H1 (cell line): Measurements from ENCODE around the gene HSPA1A. TPM values are rescaled to one million over a fixed set of nuclear protein-coding genes. Genes with fewer than 3 reads are reported as not detected.

Experiments used
- CTCF ChIA-PET: fragments of 300-600 bp; sonication (Branson Sonifier 250); formaldehyde crosslinking; loops from one replicate; lab custom pipeline; 2021; ENCODE audit not compliant: partially characterized antibody; lab: Charles Lee
- POLR2A ChIA-PET: fragments of 300-600 bp; sonication (Branson Sonifier 250); formaldehyde crosslinking; loops from one replicate; lab custom pipeline; 2021; ENCODE audit warnings: inconsistent platforms; ENCODE audit not compliant: partially characterized antibody; lab: Charles Lee
- DNase-seq, 2 experiments: peaks; one replicate each; pipeline versions ENCODE4 v3.0.0 to v3.0.0-alpha.2; 2010 to 2022; ENCODE audit warnings: low spot score in 2 of 2, low read depth in 1 of 2, mixed read lengths in 1 of 2
- FAIRE-seq: peaks from 2 replicates; lab custom pipeline; 2011; peaks lifted over from hg19 to GRCh38; lab: Jason Lieb, UNC
- H2AFZ ChIP-seq: 2 replicates; pipeline ENCODE4 v1.8.1; 2012; ENCODE audit warnings: low read length, inconsistent platforms
- H2AK5ac ChIP-seq: 2 replicates; pipeline ENCODE4 v1.6.1; 2013; ENCODE audit warnings: low read depth, low read length
- H2BK120ac ChIP-seq: replicated peaks from 2 replicates; pipeline ENCODE3; 2013; ENCODE audit warnings: low read depth, low read length, inconsistent platforms
- H2BK12ac ChIP-seq: 2 replicates; pipeline ENCODE4 v1.6.1; 2013; ENCODE audit warnings: low read depth, low read length
- H2BK15ac ChIP-seq: 2 replicates; pipeline ENCODE4 v1.6.1; 2013; ENCODE audit warnings: low read length
- H2BK20ac ChIP-seq: 2 replicates; pipeline ENCODE4 v1.6.1; 2013; ENCODE audit warnings: low read length
- H2BK5ac ChIP-seq: 2 replicates; pipeline ENCODE4 v1.6.1; 2013; ENCODE audit warnings: low read depth, low read length
- H3K14ac ChIP-seq: 2 replicates; pipeline ENCODE4 v1.6.1; 2013; ENCODE audit warnings: inconsistent platforms; ENCODE audit not compliant: insufficient read length
- H3K18ac ChIP-seq: 2 replicates; pipeline ENCODE4 v1.6.1; 2013; ENCODE audit warnings: low read length; ENCODE audit errors: extremely low read depth
- H3K23ac ChIP-seq: 2 replicates; pipeline ENCODE4 v1.6.1; 2013; ENCODE audit warnings: inconsistent platforms; ENCODE audit not compliant: insufficient read length
- H3K23me2 ChIP-seq: 2 replicates; pipeline ENCODE4 v1.6.1; 2013; ENCODE audit warnings: low read depth, low read length
- H3K27ac ChIP-seq: 2 replicates; pipeline ENCODE4 v1.6.1; 2011; ENCODE audit warnings: low read depth, low read length, inconsistent platforms
- H3K27me3 ChIP-seq, 4 experiments: replicated peaks in 1 of 4; 1 replicate in 1 of 4; 2 replicates in 3 of 4; pipeline versions ENCODE4 v1.6.1 to v1.8.1; 2011 to 2013; ENCODE audit warnings: low read length in 3 of 4, mild to moderate bottlenecking in 3 of 4, inconsistent platforms in 2 of 4, mixed read lengths in 2 of 4, moderate library complexity in 1 of 4; ENCODE audit not compliant: control insufficient read depth in 3 of 4, insufficient read depth in 3 of 4; ENCODE audit errors: extremely low read depth in 1 of 4
- H3K36me3 ChIP-seq, 4 experiments: 2 replicates each; pipeline versions ENCODE4 v1.6.1 to v1.8.1; 2011 to 2013; ENCODE audit warnings: mild to moderate bottlenecking in 4 of 4, low read length in 3 of 4, moderate library complexity in 2 of 4, control low read depth in 1 of 4, inconsistent platforms in 1 of 4; ENCODE audit not compliant: insufficient read depth in 4 of 4, control insufficient read depth in 2 of 4
- H3K4ac ChIP-seq: replicated peaks from 2 replicates; pipeline ENCODE3; 2013; ENCODE audit warnings: low read length, low read depth, mixed read lengths, inconsistent platforms; ENCODE audit not compliant: insufficient read length
- H3K4me1 ChIP-seq, 4 experiments: replicated peaks in 1 of 4; 1 replicate in 1 of 4; 2 replicates in 3 of 4; pipeline versions ENCODE4 v1.6.1 to v1.8.1; 2011 to 2013; ENCODE audit warnings: low read length in 3 of 4, inconsistent platforms in 2 of 4, mixed read lengths in 1 of 4; ENCODE audit not compliant: insufficient read depth in 4 of 4, control insufficient read depth in 3 of 4
- H3K4me2 ChIP-seq, 2 experiments: 2 replicates each; pipeline versions ENCODE4 v1.6.1 to v1.8.1; 2011 to 2013; ENCODE audit warnings: low read depth in 2 of 2, low read length in 2 of 2, control low read depth in 1 of 2, inconsistent platforms in 1 of 2, mild to moderate bottlenecking in 1 of 2; ENCODE audit not compliant: insufficient read depth in 1 of 2
- H3K4me3 ChIP-seq, 4 experiments: fragments of 200-600, 300-600 bp in 1 of 4; sonication (generic), shearing (Covaris generic), sonication (Bioruptor Twin) in 1 of 4; 2 replicates each; pipeline versions ENCODE4 v1.5.1 to v1.8.1; 2011 to 2016; ENCODE audit warnings: low read length in 4 of 4, low read depth in 3 of 4, control low read depth in 2 of 4, inconsistent platforms in 2 of 4, mild to moderate bottlenecking in 2 of 4, mixed read lengths in 1 of 4, moderate library complexity in 1 of 4; ENCODE audit not compliant: insufficient read depth in 2 of 4; ENCODE audit errors: extremely low read depth in 1 of 4
- H3K56ac ChIP-seq: replicated peaks from 2 replicates; pipeline ENCODE3; 2013; ENCODE audit warnings: low read depth, mild to moderate bottlenecking, mixed read lengths, low read length, inconsistent platforms; ENCODE audit not compliant: insufficient read length
- H3K79me1 ChIP-seq: 2 replicates; pipeline ENCODE4 v1.6.1; 2013; ENCODE audit warnings: low read depth, low read length, control low read depth
- H3K79me2 ChIP-seq, 2 experiments: 2 replicates each; pipeline versions ENCODE4 v1.6.1 to v1.8.1; 2012 to 2013; ENCODE audit warnings: low read length in 2 of 2, mild to moderate bottlenecking in 2 of 2, inconsistent platforms in 1 of 2; ENCODE audit not compliant: insufficient read depth in 2 of 2, control insufficient read depth in 1 of 2
- H3K9ac ChIP-seq, 4 experiments: replicated peaks in 1 of 4; 1 replicate in 1 of 4; 2 replicates in 3 of 4; pipeline versions ENCODE4 v1.6.1 to v1.8.1; 2011 to 2013; ENCODE audit warnings: low read depth in 3 of 4, low read length in 3 of 4, control low read depth in 2 of 4, mild to moderate bottlenecking in 2 of 4, moderate library complexity in 2 of 4, inconsistent platforms in 1 of 4; ENCODE audit errors: extremely low read depth in 1 of 4
- H3K9me3 ChIP-seq, 2 experiments: 2 replicates each; pipeline versions ENCODE4 v1.6.1 to v1.8.1; 2012 to 2013; ENCODE audit warnings: mild to moderate bottlenecking in 2 of 2, moderate library complexity in 2 of 2, control low read depth in 1 of 2, inconsistent platforms in 1 of 2, low read depth in 1 of 2, low read length in 1 of 2, mixed read lengths in 1 of 2; ENCODE audit not compliant: insufficient read depth in 2 of 2
- H4K20me1 ChIP-seq, 2 experiments: replicated peaks in 1 of 2; 2 replicates each; pipeline versions ENCODE3 to v1.8.1; 2011 to 2013; ENCODE audit warnings: inconsistent platforms in 2 of 2, low read length in 2 of 2, mild to moderate bottlenecking in 1 of 2; ENCODE audit not compliant: insufficient read depth in 2 of 2, control insufficient read depth in 1 of 2
- H4K5ac ChIP-seq: 2 replicates; pipeline ENCODE4 v1.6.1; 2013; ENCODE audit warnings: low read length, low read depth, mixed read lengths, inconsistent platforms; ENCODE audit not compliant: insufficient read length
- H4K8ac ChIP-seq: 2 replicates; pipeline ENCODE4 v1.8.0; 2013; ENCODE audit warnings: mild to moderate bottlenecking, moderate library complexity, low read length, inconsistent platforms; ENCODE audit not compliant: insufficient read depth; ENCODE audit errors: extremely low read depth
- H4K91ac ChIP-seq: replicated peaks from 2 replicates; pipeline ENCODE3; 2013; ENCODE audit warnings: low read length, mixed read lengths, inconsistent platforms; ENCODE audit not compliant: insufficient read length
- BRCA1 ChIP-seq: IDR thresholded peaks from 2 replicates; pipeline ENCODE4 v1.6.1; 2012; ENCODE audit warnings: low read depth, low read length, improper control_type of control experiment
- CEBPB ChIP-seq: IDR thresholded peaks from 2 replicates; pipeline ENCODE4 v1.6.1; 2012; ENCODE audit warnings: low read depth, low read length
- EP300 ChIP-seq, 2 experiments: IDR thresholded peaks; 1 replicate in 1 of 2; 2 replicates in 1 of 2; pipeline ENCODE4 v1.6.1; 2011 to 2012; ENCODE audit warnings: low read depth in 2 of 2, low read length in 2 of 2, mild to moderate bottlenecking in 2 of 2, borderline replicate concordance in 1 of 2, inconsistent platforms in 1 of 2, moderate library complexity in 1 of 2
- SP1 ChIP-seq: IDR thresholded peaks from 2 replicates; pipeline ENCODE4 v1.6.1; 2011; ENCODE audit warnings: low read depth, low read length
- SUZ12 ChIP-seq: fragments of 200-600 bp; sonication (generic); IDR thresholded peaks from 2 replicates; pipeline ENCODE4 v1.6.1; 2012; ENCODE audit warnings: mild to moderate bottlenecking, inconsistent platforms, low read length, moderate library complexity, mixed read lengths
- USF2 ChIP-seq: IDR thresholded peaks from 2 replicates; pipeline ENCODE4 v1.6.1; 2011; ENCODE audit warnings: low read length, improper control_type of control experiment
- WGBS, 2 experiments: shearing (Covaris generic) in 1 of 2; methylation state at CpG; one replicate each; pipeline versions ENCODE4 v1.1.6 to v1.1.7; 2013 to 2015; ENCODE audit warnings: low lambda C conversion rate in 2 of 2, mixed read lengths in 2 of 2, inconsistent platforms in 1 of 2, low coverage in 1 of 2, missing lambda C conversion rate in 1 of 2; ENCODE audit not compliant: insufficient replicate concordance in 2 of 2, insufficient coverage in 1 of 2, insufficient read length in 1 of 2; ENCODE audit errors: extremely low coverage in 1 of 2, missing lambda C conversion rate in 1 of 2; 5-methylcytosine and 5-hydroxymethylcytosine counted together
- polyA plus RNA-seq, 7 experiments: library from polyadenylated mRNA; depleted of rRNA in 3 of 7; stranded (reverse) in 5 of 7; unstranded in 2 of 7; fragments of >200 nt in 5 of 7; fragments of 200-250 nt in 2 of 7; gene quantifications; 1 replicate in 5 of 7; 2 replicates in 1 of 7; 4 replicates in 1 of 7; pipeline versions ENCODE4 v1.2.1 to v1.2.3, GENCODE V29; 2011 to 2013; ENCODE audit warnings: missing spikeins in 2 of 7, mixed read lengths in 2 of 7
- total RNA-seq: library from RNA; stranded (reverse); fragmentation: NEBNext Ultra II Directional; extraction: Animal tissue kit (Norgen Biotek cat#: 25700); gene quantifications from 2 replicates; pipeline ENCODE4 v1.2.1, GENCODE V29; 2021

Gene HSPA1A
- total and polyA plus RNA-seq, 2 of the 8 experiments (the other 6 are each of a cell fraction or from before 2014, with no cell fraction given) = 40.7 to 54.0 TPM

- TF ChIP-seq SUZ12 = no peak
- no peak for TF ChIP-seq USF2
- no peak for TF ChIP-seq SP1
- no peak for TF ChIP-seq BRCA1
- TF ChIP-seq CEBPB = no peak
- TF ChIP-seq EP300 (IDR thresholded peaks at IDR 0.05; ENCODE audit: borderline replicate concordance in 1 of 2, low read depth in 2 of 2, low read length in 2 of 2) = no peak
- CTCF ChIA-PET = interaction anchor here (0.7 to 14.4 kb wide), 10 partner anchors 9 to 229 kb away, joined by 3 to 228 read pairs (median 4); partner anchors contain the start of genes ATP6V1G2, DDAH2, LY6G6D and MPIG6B
- Histone ChIP-seq H2BK20ac (no peak overlapping the region), H2BK15ac (no peak overlapping the region), H2AK5ac (no peak overlapping the region), H4K8ac (no peak overlapping the region; the same call in 1 of the 2 replicates), H2BK12ac (0 out of 2 replicates have a peak overlapping the region, but pooled peaks have one; percentile 27), H3K4me3 (no peak overlapping the region), H3K9ac (no peak overlapping the region), H3K23me2 (no peaks in the 10 kb centered on the region), H4K20me1 (no peaks in the 10 kb centered on the region), H3K9me3 (no peaks in the 10 kb centered on the region), H3K4me2 (no peak overlapping the region), H3K23ac (no peak overlapping the region), H2BK5ac (no peak overlapping the region), H3K18ac (no peak overlapping the region), H3K56ac (no peak overlapping the region), H3K79me2 (no peaks in the 10 kb centered on the region), H3K79me1 (no peaks in the 10 kb centered on the region), H3K4ac (no peak overlapping the region), H3K27ac (no peak overlapping the region), H3K27me3 (no peaks in the 10 kb centered on the region), H2BK120ac (no peak overlapping the region), H3K4me1 (peaks cover 0 to 7% (median 3%) of the 10 kb centered on the region in 4 experiments; a peak in 4 of 7 replicates), H3K14ac (no peak overlapping the region), H3K36me3 (peaks cover under 1 to 20% (median 14%) of the 10 kb centered on the region in 4 experiments; a peak in 6 of 8 replicates), H4K5ac (no peak overlapping the region), H4K91ac (no peak overlapping the region), H2AFZ (no peak overlapping the region)
- 97% methylated on average over 2 of the region's 4 CpGs; no CpG with 5 or more reads in 1 of the 2 experiments for WGBS, 2 experiments
- POLR2A ChIA-PET = interaction anchor here (0.6 to 10.7 kb wide), 21 partner anchors 9 to 307 kb away, joined by 3 to 85 read pairs (median 4); partner anchors contain the start of genes C6orf47, DXO, GPANK1 and HSPA1A
- FAIRE-seq (no peak), DNase-seq (no peak)
Measured at GRCh38 chr6:31775184-31775583, 40.2 kb upstream of the HSPA1A start.
